ENCODE data around the gene WNT3.

Gene WNT3

GRCh38 chr17:46836500-46836899 lies 18.0 kb upstream of the WNT3 start:
- no peak for DNase-seq (ENCODE audit: low read depth in 2 of 2)

- no peak for DNase-seq (ENCODE audit: low read depth in 2 of 2)
Observed at GRCh38 chr17:46834846-46835245, 16.4 kb upstream of the WNT3 start.

- no peak for DNase-seq (ENCODE audit: low read depth in 2 of 2)
Observed at GRCh38 chr17:46833840-46834208, 15.3 kb upstream of the WNT3 start.

- DNase-seq (ENCODE audit: low read depth in 2 of 2): no peak
Observed at GRCh38 chr17:46832945-46833839, 14.7 kb upstream of the WNT3 start.

GRCh38 chr17:46832331-46832821 lies 13.9 kb upstream of the WNT3 start:
- DNase-seq (ENCODE audit: low read depth in 2 of 2): no peak

GRCh38 chr17:46831573-46832330 lies 13.3 kb upstream of the WNT3 start:
- DNase-seq (ENCODE audit: low read depth in 2 of 2): no peak

- DNase-seq (ENCODE audit: low read depth in 2 of 2): no peak
Observed at GRCh38 chr17:46827274-46827673, 8.8 kb upstream of the WNT3 start.

- no peak for DNase-seq (ENCODE audit: low read depth in 2 of 2)
Observed at GRCh38 chr17:46826116-46826515, 7.6 kb upstream of the WNT3 start.

- no peak for DNase-seq (ENCODE audit: low read depth in 2 of 2)
Observed at GRCh38 chr17:46823657-46824056, 5.2 kb upstream of the WNT3 start.

GRCh38 chr17:46822388-46822921 lies 4.0 kb upstream of the WNT3 start:
- no peak for DNase-seq (ENCODE audit: low read depth in 2 of 2)

GRCh38 chr17:46821482-46822387 lies 3.2 kb upstream of the WNT3 start:
- DNase-seq (ENCODE audit: low read depth in 2 of 2): no peak

- DNase-seq (ENCODE audit: low read depth in 2 of 2): no peak
Observed at GRCh38 chr17:46820592-46821450, 2.3 kb upstream of the WNT3 start.

- no peak for DNase-seq (ENCODE audit: low read depth in 2 of 2)
Observed at GRCh38 chr17:46819906-46820351, 1.4 kb upstream of the WNT3 start.

- DNase-seq (ENCODE audit: low read depth in 2 of 2): no peak
Observed at GRCh38 chr17:46818929-46819859, 702 bp upstream of the WNT3 start.

- DNase-seq (ENCODE audit: low read depth in 2 of 2): no peak
Observed at GRCh38 chr17:46817901-46818209, 637 bp downstream of the WNT3 start.

GRCh38 chr17:46817151-46817900 lies 1.2 kb downstream of the WNT3 start:
- DNase-seq (ENCODE audit: low read depth in 2 of 2): no peak

GRCh38 chr17:46815474-46816353 lies 2.8 kb downstream of the WNT3 start:
- DNase-seq (ENCODE audit: low read depth in 2 of 2): no peak

- no peak for DNase-seq (ENCODE audit: low read depth in 2 of 2)
Observed at GRCh38 chr17:46814446-46814845, 4.0 kb downstream of the WNT3 start.
